Stimulated activated CD8-positive, alpha-beta memory T cell treated with anti-CD3 and anti-CD28 coated beads, Interleukin-7, amount 100 ng/mL, for 24 hours (primary cell): ENCODE results near the gene SATB2.

Experiments used
- DNase-seq: peaks from one replicate; pipeline ENCODE4 v3.0.0-alpha.2; 2020; ENCODE audit warnings: low read depth

Gene SATB2

GRCh38 chr2:199405241-199405640 lies 52.5 kb downstream of the SATB2 start:
- DNase-seq, result no peak

GRCh38 chr2:199404841-199405240 lies 52.9 kb downstream of the SATB2 start:
- DNase-seq, result no peak

- no peak for DNase-seq
Observed at GRCh38 chr2:199395311-199395710, 62.4 kb downstream of the SATB2 start.

DNA sequence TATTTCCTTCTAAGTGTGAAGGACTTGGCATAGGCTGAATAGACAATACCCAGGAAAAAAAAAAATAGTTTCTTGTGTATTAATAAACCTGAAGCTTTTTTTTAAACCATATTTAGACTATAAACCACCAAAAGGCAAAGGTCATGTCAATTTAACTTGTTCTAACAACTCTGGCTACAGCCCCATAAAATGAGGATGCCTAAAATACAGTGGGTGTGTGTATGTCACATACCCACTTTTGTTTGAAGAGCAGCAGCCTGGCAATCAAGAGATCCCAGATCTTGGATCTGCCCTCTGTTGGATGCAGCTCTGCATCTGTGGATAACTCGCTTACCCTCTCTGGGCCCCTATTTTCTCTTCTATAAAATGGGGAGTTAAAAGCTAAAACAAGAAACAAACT lies 65.4 kb downstream of the SATB2 start:
- DNase-seq, result no peak

GRCh38 chr2:199388728-199389268 lies 68.9 kb downstream of the SATB2 start:
- no peak for DNase-seq

- no peak for DNase-seq
Observed at GRCh38 chr2:199384043-199384442, 73.7 kb downstream of the SATB2 start.

DNA sequence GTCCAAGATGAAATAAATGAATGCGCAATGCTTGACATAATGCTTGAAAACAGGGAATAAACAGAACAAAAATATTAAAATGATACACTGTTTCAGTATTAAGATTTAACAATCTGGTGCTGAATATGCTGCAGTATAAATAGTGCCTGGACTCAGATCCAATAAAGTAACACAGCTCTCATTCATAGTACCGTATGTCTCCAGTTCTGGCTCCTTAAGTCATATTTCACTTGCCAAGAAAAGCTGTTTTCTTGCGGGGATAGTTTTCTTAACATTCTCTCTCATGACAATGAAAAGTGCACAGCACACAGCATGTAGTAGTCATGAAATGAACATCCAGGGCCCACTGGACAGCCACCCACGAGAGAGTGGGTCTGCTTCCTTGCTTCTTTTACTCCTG lies 74.7 kb downstream of the SATB2 start:
- DNase-seq, result no peak

GRCh38 chr2:199382091-199382490 lies 75.6 kb downstream of the SATB2 start:
- no peak for DNase-seq

- no peak for DNase-seq
Observed at GRCh38 chr2:199381531-199381930, 76.2 kb downstream of the SATB2 start.

GRCh38 chr2:199378948-199379650 lies 78.6 kb downstream of the SATB2 start:
- no peak for DNase-seq

DNA sequence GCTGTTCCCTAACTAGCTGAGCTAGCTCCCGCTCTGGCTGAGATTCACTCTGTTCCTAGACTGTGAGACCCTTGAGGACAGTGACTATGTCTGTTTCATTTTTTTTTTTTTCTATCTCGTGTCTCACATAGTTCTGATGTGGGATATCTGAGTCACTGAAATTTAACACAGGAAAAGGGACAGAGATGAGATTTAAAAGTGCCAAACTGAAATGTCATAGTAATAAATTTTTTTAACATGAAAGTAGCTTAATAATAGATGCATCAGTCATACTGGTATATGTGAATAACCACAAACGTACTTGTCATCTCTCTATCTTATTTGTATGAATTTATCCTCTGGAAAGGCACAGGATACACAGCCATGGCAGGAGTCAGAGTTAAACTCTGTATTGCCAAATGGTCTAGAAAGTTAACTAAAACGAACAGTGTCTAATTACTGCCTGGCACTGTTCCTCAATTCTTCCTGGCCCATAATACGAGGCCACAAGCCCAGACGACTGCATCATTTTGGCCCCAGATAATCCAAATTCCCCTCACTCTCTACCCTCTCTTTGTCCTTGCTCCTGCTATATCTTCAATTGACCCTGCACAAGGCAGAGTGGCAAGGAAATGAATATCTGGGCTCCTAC lies 87.5 kb downstream of the SATB2 start:
- DNase-seq, result no peak

DNA sequence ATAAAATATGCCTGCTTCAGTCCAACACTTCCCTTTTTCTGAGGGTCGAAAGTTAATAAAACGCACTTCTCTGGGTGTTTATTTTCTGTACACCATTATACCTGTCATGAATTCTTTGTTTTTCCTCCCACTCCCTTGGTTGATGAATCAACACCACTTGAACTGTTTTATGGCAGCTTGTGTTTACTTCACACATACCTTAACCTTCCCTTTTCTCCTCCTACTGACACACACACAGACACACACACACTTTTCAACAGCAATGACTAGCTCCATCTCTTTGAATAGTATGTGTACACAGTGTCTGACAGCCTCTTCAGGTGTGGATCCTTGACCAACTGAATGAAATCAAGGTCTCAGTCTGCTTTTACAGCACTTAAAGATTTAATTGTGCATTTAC lies 91.3 kb downstream of the SATB2 start:
- no peak for DNase-seq

- DNase-seq, result no peak
Observed at GRCh38 chr2:199364153-199364552, 93.6 kb downstream of the SATB2 start.

GRCh38 chr2:199356412-199356811 lies 101.3 kb downstream of the SATB2 start:
- DNase-seq, result no peak

- no peak for DNase-seq
Observed at GRCh38 chr2:199348871-199349270, 108.9 kb downstream of the SATB2 start.

- no peak for DNase-seq
Observed at GRCh38 chr2:199344012-199344411, 113.7 kb downstream of the SATB2 start.

- DNase-seq, result no peak
Observed at GRCh38 chr2:199342334-199342733, 115.4 kb downstream of the SATB2 start.

GRCh38 chr2:199341123-199341522 lies 116.6 kb downstream of the SATB2 start:
- no peak for DNase-seq

DNA sequence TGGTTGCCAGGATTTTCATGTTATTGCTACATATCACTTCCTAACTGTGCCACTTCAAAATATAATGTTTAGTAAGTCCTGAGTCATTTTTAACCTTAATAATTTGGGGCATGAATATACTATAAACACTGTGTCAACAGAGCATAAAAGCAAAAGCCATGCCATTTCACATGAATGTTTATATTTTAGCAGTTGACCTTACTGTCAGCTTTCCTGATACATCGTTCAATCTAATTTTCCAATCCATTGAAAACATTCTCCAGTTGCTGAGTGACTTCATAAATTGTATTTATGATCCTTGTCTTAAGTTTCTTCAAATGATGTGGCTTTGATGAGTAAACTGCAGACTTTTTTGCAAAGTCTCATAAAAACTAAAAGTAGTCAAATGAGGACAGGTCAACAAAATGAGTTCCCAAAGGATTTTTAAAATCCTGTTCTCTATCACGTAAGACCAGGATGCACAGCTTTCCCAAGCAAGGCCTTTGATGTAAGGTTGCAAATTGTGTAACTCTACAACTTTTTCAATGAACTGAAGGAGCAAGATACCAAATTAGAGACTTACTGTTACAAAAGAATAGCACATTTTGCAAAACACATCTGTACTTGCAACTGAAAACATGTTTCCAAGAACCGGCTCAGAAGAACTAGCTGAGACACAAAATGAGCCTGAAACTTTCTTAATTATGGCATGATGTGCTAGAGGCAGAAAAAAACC lies 117.7 kb downstream of the SATB2 start:
- no peak for DNase-seq

- DNase-seq, result no peak
Observed at GRCh38 chr2:199336546-199336945, 121.2 kb downstream of the SATB2 start.

DNA sequence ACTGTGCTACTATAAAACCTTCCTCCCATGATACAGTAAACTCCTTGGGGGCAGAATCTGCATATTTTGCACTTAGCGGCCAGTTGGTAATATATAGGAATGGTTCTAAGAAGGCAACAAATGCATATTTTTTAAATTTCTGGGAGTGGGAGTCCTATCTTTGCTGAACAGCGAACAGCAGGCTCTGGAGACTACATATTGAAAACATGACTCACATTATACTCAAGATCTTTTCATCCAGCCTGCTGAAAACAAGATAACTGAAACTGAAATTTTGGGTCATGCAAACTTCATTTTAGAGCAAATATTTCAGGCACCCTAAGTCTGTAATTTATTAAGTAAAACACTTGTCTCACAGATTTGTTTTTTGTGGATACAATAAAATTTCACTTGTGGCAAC lies 122.2 kb downstream of the SATB2 start:
- no peak for DNase-seq

DNA sequence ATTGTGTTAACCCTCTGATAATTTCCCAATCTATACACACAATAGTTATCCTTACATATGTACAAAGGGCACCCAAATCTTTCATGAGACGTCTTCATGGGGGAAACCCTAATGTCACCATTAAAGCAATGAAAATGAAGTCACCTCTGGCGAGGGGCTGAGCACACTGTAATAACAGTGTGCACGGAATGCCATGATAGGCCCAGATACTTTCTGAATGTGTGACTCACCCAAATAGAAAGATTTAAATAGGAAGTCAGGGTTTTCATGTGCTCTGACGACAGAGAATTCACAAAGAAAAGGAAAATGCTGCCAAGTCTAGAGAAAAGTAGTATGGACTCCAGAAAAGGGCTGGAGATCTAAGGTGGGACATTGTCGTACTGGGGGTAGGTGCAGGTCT lies 128.3 kb downstream of the SATB2 start:
- DNase-seq, result no peak

DNA sequence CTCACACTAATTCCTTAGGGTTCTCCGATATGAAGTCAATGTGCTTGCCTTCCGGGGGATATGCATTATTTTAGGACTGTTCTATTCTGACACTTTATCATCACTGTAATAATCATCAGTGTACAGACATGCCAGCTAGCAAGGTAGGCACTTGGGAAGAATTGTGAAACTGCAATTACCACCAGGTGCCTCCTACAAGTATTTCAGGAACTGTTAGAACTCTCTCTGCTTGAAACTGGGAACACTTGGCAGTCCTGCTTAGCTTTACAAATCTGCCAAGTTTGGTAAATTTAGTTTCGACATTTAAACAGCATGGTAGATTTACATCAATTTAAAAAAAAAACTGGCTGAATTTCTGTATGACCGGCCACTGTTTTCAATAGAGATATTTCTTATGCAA lies 128.7 kb downstream of the SATB2 start:
- no peak for DNase-seq
